ENCODE measurements around the gene EP300.
"Not testable (repeated sequence)": the region's sequence is repeated elsewhere in the genome, so short reads cannot be mapped to it uniquely, and the experiment has no call there.

GRCh38 chr22:41067968-41068367 is 24.4 kb upstream of the EP300 start:
- TF ChIP-seq CTCF (IDR thresholded peaks at IDR 0.05); EP300 (IDR thresholded peaks at IDR 0.05); POLR2A (IDR thresholded peaks at IDR 0.05; ENCODE audit: low read depth): not testable (repeated sequence)

Data from esophagus muscularis mucosa (tissue), 4 donors.